GM12878 (cell line): ENCODE results near the gene ARFRP1. TPM values are rescaled to one million over a fixed set of nuclear protein-coding genes. Genes with fewer than 3 reads are reported as not detected.

Experiments
- ATAC-seq: fragments of 200-7000 bp; cut with Tn5 transposase; 3 replicates; pipeline ENCODE4 v1.9.1; 2020; ENCODE audit warnings: mild to moderate bottlenecking, moderate library complexity
- BruUV-seq: library from RNA; stranded (reverse); fragments of 400-500 nt; replicated peaks from 2 replicates; lab custom pipeline; 2021; lab: Mats Ljungman, UMichigan
- CTCF ChIA-PET: fragments of 300-600 bp; sonication (Branson Sonifier 250); formaldehyde crosslinking; extraction: SDS; loops from one replicate; lab custom pipeline; 2021; ENCODE audit warnings: inconsistent platforms; lab: Yijun Ruan, JAX
- POLR2A ChIA-PET: fragments of 350-600 bp; formaldehyde crosslinking; extraction: SDS; loops from one replicate; lab custom pipeline; 2021; ENCODE audit warnings: inconsistent platforms; lab: Charles Lee
- RAD21 ChIA-PET: fragments of 300-600 bp; sonication (Branson Sonifier 250); formaldehyde crosslinking; loops from one replicate; lab custom pipeline; 2023; ENCODE audit warnings: antibody characterized with exemption; ENCODE audit not compliant: unreplicated experiment; lab: Charles Lee
- SMC1A ChIA-PET: fragments of 300-600 bp; sonication (Branson Sonifier 250); formaldehyde crosslinking; loops from one replicate; lab custom pipeline; 2023; ENCODE audit not compliant: unreplicated experiment, uncharacterized antibody; lab: Charles Lee
- DNase-seq: peaks from one replicate; pipeline ENCODE4 v3.0.0-alpha.2; 2011; ENCODE audit warnings: low read depth, low spot score
- FAIRE-seq: peaks from 3 replicates; lab custom pipeline; 2011; peaks lifted over from hg19 to GRCh38; lab: Jason Lieb, UNC
- H2AFZ ChIP-seq: 2 replicates; pipeline ENCODE4 v1.6.0; 2011; ENCODE audit warnings: low read depth, low read length, control low read depth; ENCODE audit not compliant: control insufficient read depth
- H3K27ac ChIP-seq: 2 replicates; pipeline ENCODE4 v1.5.1; 2011; ENCODE audit warnings: control low read depth; ENCODE audit not compliant: control insufficient read depth, insufficient read depth
- H3K27me3 ChIP-seq, 2 experiments: replicated peaks in 1 of 2; 2 replicates each; pipeline versions ENCODE4 v1.6.0 to v1.6.1; 2011; ENCODE audit warnings: low read length in 1 of 2; ENCODE audit not compliant: control insufficient read depth in 2 of 2, insufficient read depth in 2 of 2
- H3K36me3 ChIP-seq, 2 experiments: 2 replicates each; pipeline ENCODE4 v1.5.1; 2011; ENCODE audit warnings: low read length in 1 of 2; ENCODE audit not compliant: control insufficient read depth in 2 of 2, insufficient read depth in 2 of 2
- H3K4me1 ChIP-seq: 2 replicates; pipeline ENCODE4 v1.6.1; 2011; ENCODE audit warnings: mild to moderate bottlenecking, low read length, moderate library complexity, mixed read lengths; ENCODE audit not compliant: control insufficient read depth, insufficient read depth
- H3K4me2 ChIP-seq: 2 replicates; pipeline ENCODE4 v1.6.0; 2011; ENCODE audit warnings: control low read depth; ENCODE audit not compliant: control insufficient read depth, insufficient read depth
- H3K4me3 ChIP-seq: fragments of 200-600 bp; sonication (generic); 2 replicates; pipeline ENCODE4 v1.5.1; 2016
- H3K79me2 ChIP-seq: 2 replicates; pipeline ENCODE4 v1.6.0; 2011; ENCODE audit warnings: low read length; ENCODE audit not compliant: control insufficient read depth, insufficient read depth
- H3K9ac ChIP-seq: 2 replicates; pipeline ENCODE4 v1.8.0; 2011; ENCODE audit warnings: low read length, control low read depth, mixed read lengths; ENCODE audit not compliant: control insufficient read depth, insufficient read depth
- H3K9me3 ChIP-seq: replicated peaks from 3 replicates; pipeline ENCODE4 v1.5.1; 2011; ENCODE audit warnings: mild to moderate bottlenecking, low read length; ENCODE audit not compliant: control insufficient read depth, insufficient read depth
- H4K20me1 ChIP-seq: 2 replicates; pipeline ENCODE4 v1.6.0; 2011; ENCODE audit not compliant: control insufficient read depth, insufficient read depth
- ASH2L ChIP-seq: fragments of 300-600, 200-600 bp; sonication (generic); IDR thresholded peaks from 2 replicates; pipeline ENCODE4 v1.6.1; 2017; ENCODE audit warnings: low read depth, mild to moderate bottlenecking, borderline replicate concordance
- BHLHE40 ChIP-seq, 2 experiments: fragments of 450-650 bp in 1 of 2; IDR thresholded peaks; 2 replicates each; pipeline ENCODE4 v1.6.1; 2011 to 2017; ENCODE audit warnings: low read depth in 2 of 2, borderline replicate concordance in 1 of 2, improper control_type of control experiment in 1 of 2, low read length in 1 of 2, mild to moderate bottlenecking in 1 of 2
- IKZF1 ChIP-seq: fragments of 450-650 bp; conservative IDR thresholded peaks from 2 replicates; pipeline ENCODE4 v1.6.1; 2017; ENCODE audit warnings: antibody characterized with exemption, mild to moderate bottlenecking
- POLR2A ChIP-seq: IDR thresholded peaks from 2 replicates; pipeline ENCODE4 v1.6.1; 2011; ENCODE audit warnings: low read depth, mild to moderate bottlenecking, low read length
- SMC3 ChIP-seq: IDR thresholded peaks from 2 replicates; pipeline ENCODE4 v1.6.1; 2011; ENCODE audit warnings: low read length, improper control_type of control experiment, borderline replicate concordance
- SP1 ChIP-seq: IDR thresholded peaks from one replicate; pipeline ENCODE4 v1.6.1; 2011; ENCODE audit warnings: low read depth, low read length
- SUPT20H ChIP-seq: IDR thresholded peaks from 2 replicates; pipeline ENCODE4 v1.6.1; 2011; ENCODE audit warnings: low read depth, mild to moderate bottlenecking, low read length, moderate library complexity, borderline replicate concordance; ENCODE audit not compliant: control insufficient read depth
- WRNIP1 ChIP-seq: IDR thresholded peaks from 2 replicates; pipeline ENCODE4 v1.6.1; 2011; ENCODE audit warnings: low read depth, low read length, improper control_type of control experiment, borderline replicate concordance
- ZNF217 ChIP-seq: fragments of 450-650 bp; IDR thresholded peaks from 2 replicates; pipeline ENCODE4 v1.6.1; 2017; ENCODE audit warnings: antibody characterized with exemption, mild to moderate bottlenecking
- WGBS: methylation state at CpG from one replicate; pipeline ENCODE4 v1.1.6; 2016; ENCODE audit warnings: low lambda C conversion rate; ENCODE audit not compliant: insufficient replicate concordance, insufficient coverage; ENCODE audit errors: missing lambda C conversion rate; 5-methylcytosine and 5-hydroxymethylcytosine counted together
- in situ Hi-C: fragments of 300-500 bp; cut with MboI; formaldehyde crosslinking; loops from 9 replicates; pipeline ENCODE4 v1.14.3; 2018; ENCODE audit warnings: mixed read lengths
- intact Hi-C: fragments of 100-400 bp; cut with micrococcal nuclease; formaldehyde crosslinking; loops from one replicate; pipeline ENCODE4 v1.14.2; 2022; ENCODE audit not compliant: unreplicated experiment
- polyA plus RNA-seq, 11 experiments: library from polyadenylated mRNA; depleted of rRNA in 4 of 11; unstranded in 6 of 11; stranded (reverse) in 5 of 11; fragments of >200 nt; fragmentation: Nextera tagmentation in 4 of 11; fragmentation: Illumina TruSeq in 1 of 11; extraction: Ambion mirVana in 4 of 11; extraction: Trizol in 1 of 11; gene quantifications; 1 replicate in 1 of 11; 2 replicates in 10 of 11; pipeline versions ENCODE4 v1.2.1 to v1.2.3, GENCODE V29; 2011 to 2016; ENCODE audit warnings: inconsistent platforms in 2 of 11, missing spikeins in 2 of 11, low read depth in 1 of 11
- total RNA-seq, 4 experiments: library from RNA; depleted of rRNA in 3 of 4; stranded (reverse); fragments of >200 nt in 3 of 4; fragmentation: Illumina TruSeq in 1 of 4; extraction: Trizol in 1 of 4; gene quantifications; 2 replicates each; pipeline versions ENCODE4 v1.2.1 to v1.2.3, GENCODE V29; 2013 to 2021
- TF ChIP-seq, protein P1 (sequence below): fragments of 450-650 bp; IDR thresholded peaks from 2 replicates; pipeline ENCODE4 v1.6.1; 2018; ENCODE audit warnings: mild to moderate bottlenecking, low read depth, moderate library complexity; ENCODE audit not compliant: partially characterized antibody
- TF ChIP-seq, protein P2 (sequence below): fragments of 150-350 bp; IDR thresholded peaks from 2 replicates; pipeline ENCODE4 v1.6.1; 2014; ENCODE audit warnings: mild to moderate bottlenecking, low read depth, low read length
- TF ChIP-seq, protein P3 (sequence below): fragments of 450-650 bp; formaldehyde crosslinking; IDR thresholded peaks from 2 replicates; pipeline ENCODE4 v1.4.0; 2020; ENCODE audit warnings: mild to moderate bottlenecking, moderate library complexity

Gene ARFRP1
- total and polyA plus RNA-seq, 10 of the 15 experiments (the other 5 are each of a cell fraction or from before 2014, with no cell fraction given): 0.37 to 71.7 (median 34.6) TPM

DNA sequence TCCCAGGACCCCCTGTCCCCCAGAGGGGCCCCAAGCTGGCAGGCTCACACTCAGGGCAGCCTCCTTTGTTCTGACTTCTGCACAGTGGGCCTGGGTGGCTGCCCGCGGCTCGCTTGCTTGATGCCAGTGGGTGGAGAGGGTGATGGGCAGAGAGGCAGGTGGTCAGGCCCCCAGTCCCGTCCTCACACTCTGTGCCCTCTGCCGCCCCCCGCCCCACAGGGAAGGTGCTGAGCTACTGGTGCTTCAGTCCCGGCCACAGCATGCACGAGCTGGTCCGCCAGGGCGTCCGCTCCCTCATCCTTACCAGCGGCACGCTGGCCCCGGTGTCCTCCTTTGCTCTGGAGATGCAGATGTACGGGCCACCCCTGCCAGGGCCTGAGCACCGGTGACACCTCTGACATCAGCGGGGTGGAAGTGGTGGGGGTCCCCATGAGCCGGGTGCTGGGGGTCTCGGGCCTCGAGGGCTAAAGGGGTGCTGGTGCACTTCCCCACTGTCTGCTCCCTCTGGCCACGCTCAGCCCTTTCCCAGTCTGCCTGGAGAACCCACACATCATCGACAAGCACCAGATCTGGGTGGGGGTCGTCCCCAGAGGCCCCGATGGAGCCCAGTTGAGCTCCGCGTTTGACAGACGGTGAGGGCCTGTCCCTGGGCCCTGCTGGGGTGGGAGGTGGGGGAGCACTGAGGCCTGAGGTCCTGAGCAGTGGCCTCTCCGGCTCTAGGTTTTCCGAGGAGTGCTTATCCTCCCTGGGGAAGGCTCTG, 20.2 kb downstream of the ARFRP1 start (continued):
- TF ChIP-seq, protein P1, sequence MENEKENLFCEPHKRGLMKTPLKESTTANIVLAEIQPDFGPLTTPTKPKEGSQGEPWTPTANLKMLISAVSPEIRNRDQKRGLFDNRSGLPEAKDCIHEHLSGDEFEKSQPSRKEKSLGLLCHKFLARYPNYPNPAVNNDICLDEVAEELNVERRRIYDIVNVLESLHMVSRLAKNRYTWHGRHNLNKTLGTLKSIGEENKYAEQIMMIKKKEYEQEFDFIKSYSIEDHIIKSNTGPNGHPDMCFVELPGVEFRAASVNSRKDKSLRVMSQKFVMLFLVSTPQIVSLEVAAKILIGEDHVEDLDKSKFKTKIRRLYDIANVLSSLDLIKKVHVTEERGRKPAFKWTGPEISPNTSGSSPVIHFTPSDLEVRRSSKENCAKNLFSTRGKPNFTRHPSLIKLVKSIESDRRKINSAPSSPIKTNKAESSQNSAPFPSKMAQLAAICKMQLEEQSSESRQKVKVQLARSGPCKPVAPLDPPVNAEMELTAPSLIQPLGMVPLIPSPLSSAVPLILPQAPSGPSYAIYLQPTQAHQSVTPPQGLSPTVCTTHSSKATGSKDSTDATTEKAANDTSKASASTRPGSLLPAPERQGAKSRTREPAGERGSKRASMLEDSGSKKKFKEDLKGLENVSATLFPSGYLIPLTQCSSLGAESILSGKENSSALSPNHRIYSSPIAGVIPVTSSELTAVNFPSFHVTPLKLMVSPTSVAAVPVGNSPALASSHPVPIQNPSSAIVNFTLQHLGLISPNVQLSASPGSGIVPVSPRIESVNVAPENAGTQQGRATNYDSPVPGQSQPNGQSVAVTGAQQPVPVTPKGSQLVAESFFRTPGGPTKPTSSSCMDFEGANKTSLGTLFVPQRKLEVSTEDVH: no peak

DNA sequence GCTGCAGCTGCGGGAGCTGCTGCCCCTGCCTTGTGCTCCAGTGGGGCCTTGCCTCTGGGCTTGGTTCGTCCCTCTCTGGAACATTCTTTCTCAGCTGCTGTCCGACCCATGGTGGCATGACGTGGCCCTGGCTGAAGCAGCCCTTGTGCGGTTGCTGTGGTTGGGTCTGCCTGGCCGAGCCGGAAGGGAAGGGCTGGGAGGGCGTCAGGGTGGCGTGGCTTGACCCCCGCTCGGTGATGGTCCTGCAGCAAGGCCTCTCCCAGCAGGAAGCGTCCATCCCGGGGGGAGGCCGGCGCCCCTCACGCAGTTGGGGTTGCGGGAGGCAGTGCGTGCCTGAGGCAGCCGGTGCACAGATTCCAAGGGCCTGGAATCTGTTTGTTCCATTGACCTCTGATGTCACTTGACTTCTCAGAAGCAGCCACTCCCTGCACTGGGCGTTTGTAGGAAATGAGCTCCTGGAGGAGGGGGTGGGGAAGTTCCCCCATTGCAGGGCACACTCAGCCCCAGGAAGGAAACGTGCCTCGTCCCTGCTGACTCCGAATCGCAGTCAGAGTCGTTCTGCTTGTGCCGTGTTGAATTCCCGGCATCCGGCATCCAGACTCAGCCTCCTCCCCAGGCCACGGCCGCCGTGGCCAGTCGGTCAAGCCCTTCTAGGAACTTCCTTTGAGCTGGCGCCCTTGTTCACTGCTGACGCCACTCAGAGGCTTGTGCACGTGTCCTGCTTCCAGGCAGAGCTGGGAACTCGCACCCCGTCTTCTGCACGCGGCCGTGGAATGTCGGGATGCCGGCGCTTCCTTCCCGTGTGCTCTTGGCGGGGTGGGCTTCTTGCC, 21.1 kb downstream of the ARFRP1 start:
- ChIA-PET SMC1A (interaction anchor here (1.5 kb wide), 1 partner anchor 149 kb away, joined by 3 read pairs; no protein-coding TSS in a partner anchor), CTCF (no interaction called here), POLR2A (no interaction called here), RAD21 (no interaction called here)
- ATAC-seq: no peak
- Histone ChIP-seq H3K36me3 (no peaks in the 10 kb centered on the region; a peak in 1 of 4 replicates), H3K4me1 (no peaks in the 10 kb centered on the region), H3K9ac (no peak overlapping the region), H4K20me1 (no peaks in the 10 kb centered on the region), H2AFZ (no peak overlapping the region), H3K9me3 (no peaks in the 10 kb centered on the region), H3K27me3 (no peaks in the 10 kb centered on the region), H3K4me3 (no peak overlapping the region), H3K79me2 (no peaks in the 10 kb centered on the region), H3K4me2 (no peak overlapping the region), H3K27ac (no peak overlapping the region)
- DNase-seq: no peak
- in situ Hi-C loops (no loop called here), intact Hi-C loops (no loop called here)
- TSS peak; percentile 29 for BruUV-seq
- no peak for FAIRE-seq
- WGBS: 45% methylated on average over 41 of the region's 45 CpGs
- TF ChIP-seq, protein P2, sequence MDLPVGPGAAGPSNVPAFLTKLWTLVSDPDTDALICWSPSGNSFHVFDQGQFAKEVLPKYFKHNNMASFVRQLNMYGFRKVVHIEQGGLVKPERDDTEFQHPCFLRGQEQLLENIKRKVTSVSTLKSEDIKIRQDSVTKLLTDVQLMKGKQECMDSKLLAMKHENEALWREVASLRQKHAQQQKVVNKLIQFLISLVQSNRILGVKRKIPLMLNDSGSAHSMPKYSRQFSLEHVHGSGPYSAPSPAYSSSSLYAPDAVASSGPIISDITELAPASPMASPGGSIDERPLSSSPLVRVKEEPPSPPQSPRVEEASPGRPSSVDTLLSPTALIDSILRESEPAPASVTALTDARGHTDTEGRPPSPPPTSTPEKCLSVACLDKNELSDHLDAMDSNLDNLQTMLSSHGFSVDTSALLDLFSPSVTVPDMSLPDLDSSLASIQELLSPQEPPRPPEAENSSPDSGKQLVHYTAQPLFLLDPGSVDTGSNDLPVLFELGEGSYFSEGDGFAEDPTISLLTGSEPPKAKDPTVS: no peak
- peak; percentile 21 for TF ChIP-seq POLR2A
- TF ChIP-seq BHLHE40 (IDR thresholded peaks at IDR 0.05; ENCODE audit: borderline replicate concordance in 1 of 2, low read depth in 2 of 2, low read length in 1 of 2): peak; percentile 33 to 34; a peak in 1 of 4 replicates
- TF ChIP-seq ASH2L: no peak
- TF ChIP-seq, protein P3, sequence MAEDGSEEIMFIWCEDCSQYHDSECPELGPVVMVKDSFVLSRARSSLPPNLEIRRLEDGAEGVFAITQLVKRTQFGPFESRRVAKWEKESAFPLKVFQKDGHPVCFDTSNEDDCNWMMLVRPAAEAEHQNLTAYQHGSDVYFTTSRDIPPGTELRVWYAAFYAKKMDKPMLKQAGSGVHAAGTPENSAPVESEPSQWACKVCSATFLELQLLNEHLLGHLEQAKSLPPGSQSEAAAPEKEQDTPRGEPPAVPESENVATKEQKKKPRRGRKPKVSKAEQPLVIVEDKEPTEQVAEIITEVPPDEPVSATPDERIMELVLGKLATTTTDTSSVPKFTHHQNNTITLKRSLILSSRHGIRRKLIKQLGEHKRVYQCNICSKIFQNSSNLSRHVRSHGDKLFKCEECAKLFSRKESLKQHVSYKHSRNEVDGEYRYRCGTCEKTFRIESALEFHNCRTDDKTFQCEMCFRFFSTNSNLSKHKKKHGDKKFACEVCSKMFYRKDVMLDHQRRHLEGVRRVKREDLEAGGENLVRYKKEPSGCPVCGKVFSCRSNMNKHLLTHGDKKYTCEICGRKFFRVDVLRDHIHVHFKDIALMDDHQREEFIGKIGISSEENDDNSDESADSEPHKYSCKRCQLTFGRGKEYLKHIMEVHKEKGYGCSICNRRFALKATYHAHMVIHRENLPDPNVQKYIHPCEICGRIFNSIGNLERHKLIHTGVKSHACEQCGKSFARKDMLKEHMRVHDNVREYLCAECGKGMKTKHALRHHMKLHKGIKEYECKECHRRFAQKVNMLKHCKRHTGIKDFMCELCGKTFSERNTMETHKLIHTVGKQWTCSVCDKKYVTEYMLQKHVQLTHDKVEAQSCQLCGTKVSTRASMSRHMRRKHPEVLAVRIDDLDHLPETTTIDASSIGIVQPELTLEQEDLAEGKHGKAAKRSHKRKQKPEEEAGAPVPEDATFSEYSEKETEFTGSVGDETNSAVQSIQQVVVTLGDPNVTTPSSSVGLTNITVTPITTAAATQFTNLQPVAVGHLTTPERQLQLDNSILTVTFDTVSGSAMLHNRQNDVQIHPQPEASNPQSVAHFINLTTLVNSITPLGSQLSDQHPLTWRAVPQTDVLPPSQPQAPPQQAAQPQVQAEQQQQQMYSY (CRISPR knock-in tag): no peak
- TF ChIP-seq SMC3: no peak
- TF ChIP-seq IKZF1: 0 out of 2 replicates have a peak, but pooled peaks have one; percentile 21
- TF ChIP-seq WRNIP1: no peak
- TF ChIP-seq ZNF217: no peak
- no peak for TF ChIP-seq SUPT20H
- TF ChIP-seq SP1: no peak
